ENCODE data around the gene IL20RB.

The IL20RB gene, protein sequence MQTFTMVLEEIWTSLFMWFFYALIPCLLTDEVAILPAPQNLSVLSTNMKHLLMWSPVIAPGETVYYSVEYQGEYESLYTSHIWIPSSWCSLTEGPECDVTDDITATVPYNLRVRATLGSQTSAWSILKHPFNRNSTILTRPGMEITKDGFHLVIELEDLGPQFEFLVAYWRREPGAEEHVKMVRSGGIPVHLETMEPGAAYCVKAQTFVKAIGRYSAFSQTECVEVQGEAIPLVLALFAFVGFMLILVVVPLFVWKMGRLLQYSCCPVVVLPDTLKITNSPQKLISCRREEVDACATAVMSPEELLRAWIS

DNA sequence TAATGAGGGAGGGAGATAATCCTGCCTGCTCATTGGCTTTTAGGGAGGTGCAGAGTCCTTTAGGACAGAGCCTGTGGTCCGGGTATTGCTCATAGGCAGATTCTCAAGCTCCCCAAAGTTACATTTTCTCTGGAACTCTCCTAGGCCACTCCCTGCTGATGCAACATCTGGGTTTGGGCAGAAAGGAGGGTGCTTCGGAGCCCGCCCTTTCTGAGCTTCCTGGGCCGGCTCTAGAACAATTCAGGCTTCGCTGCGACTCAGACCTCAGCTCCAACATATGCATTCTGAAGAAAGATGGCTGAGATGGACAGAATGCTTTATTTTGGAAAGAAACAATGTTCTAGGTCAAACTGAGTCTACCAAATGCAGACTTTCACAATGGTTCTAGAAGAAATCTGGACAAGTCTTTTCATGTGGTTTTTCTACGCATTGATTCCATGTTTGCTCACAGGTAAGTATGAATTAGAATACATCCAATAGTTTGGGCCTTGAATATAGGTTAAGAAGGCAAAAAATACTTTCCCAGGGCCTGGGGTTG lies at the start of gene IL20RB:
IL20RB (plus strand) TSS at position 233 of the 538 bp plus-strand sequence; CDS start at position 364, 131 bp downstream.
- in situ Hi-C loops (cut with MboI; ENCODE audit: low sequenced_read_pairs): no loop called here

DNA sequence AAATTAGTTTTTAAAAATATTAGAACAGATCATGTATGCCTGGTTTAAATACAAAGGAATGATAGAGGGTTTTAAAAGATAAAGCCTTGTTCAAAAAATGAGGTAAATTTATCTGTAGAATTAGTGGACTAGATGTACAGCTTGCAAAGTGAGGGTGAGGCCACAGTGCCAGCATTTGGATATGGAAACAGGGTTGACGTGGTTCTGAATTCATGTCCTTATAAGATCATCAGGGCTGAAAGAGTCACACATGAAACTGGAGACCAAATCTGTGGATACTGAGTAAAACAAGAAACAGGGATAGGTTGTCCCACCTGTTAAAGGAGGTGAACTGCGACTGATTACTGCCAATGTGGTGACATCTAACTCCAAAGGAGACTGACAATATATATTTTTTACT lies 49.5 kb upstream of the IL20RB start:
- in situ Hi-C loops (cut with MboI; ENCODE audit: low sequenced_read_pairs): no loop called here

DNA sequence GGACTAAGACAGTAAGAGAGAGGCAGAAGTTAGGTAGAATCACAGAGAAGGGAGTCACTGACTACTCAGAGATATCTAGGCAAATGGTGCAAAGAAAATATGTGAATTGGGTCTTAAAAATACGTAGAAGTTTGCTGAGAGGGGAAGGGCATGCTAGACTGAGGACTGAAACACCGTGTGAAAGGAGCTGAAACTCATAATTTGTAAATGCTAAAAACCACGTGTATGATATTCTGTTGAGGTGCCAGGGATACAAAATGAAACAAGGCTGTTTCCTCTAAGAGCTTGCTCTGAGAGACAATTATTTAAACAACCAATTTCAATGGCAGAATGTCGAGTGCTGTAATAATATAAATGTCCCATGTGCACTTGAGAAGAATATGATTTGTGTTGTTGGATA lies 48.6 kb upstream of the IL20RB start:
- in situ Hi-C loops (cut with MboI; ENCODE audit: low sequenced_read_pairs): no loop called here

DNA sequence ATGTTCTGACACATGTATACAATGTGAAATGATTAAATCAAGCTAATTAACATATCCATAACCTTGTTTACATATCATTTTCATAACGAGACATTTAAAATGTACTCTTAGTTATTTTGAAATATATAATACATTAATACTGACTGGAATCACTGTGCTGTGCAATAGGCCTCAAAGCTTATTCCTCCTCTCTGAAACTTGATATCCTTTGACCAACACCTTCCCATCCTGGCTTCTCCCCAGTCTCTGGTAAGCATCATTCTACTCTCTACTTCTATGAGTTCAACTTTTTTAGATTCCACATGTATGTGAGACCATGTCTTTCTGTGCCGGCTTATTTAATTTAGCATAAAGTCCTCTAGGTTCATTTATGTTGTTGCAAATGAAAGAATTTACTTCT lies 47.1 kb upstream of the IL20RB start:
- in situ Hi-C loops (cut with MboI; ENCODE audit: low sequenced_read_pairs): no loop called here

DNA sequence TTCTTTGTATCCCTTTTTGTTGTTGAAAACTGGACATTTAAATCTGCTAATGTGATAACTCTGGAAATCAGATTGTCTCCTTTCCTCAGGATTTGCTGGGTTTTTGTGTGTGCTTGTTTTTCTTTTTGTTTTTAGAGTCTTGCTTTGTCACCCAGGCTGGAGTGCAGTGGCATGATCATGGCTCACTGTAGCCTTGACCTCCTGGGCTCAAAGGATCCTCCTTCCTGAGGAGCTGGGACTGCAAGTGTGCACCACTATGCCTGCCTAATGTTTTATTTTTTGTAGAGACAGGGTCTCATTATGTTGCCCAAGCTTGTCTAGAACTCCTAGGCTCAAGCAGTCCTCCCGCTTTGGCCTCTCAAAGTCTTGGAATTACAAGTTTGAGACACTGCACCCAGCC lies 44.6 kb upstream of the IL20RB start:
- in situ Hi-C loops (cut with MboI; ENCODE audit: low sequenced_read_pairs): no loop called here

DNA sequence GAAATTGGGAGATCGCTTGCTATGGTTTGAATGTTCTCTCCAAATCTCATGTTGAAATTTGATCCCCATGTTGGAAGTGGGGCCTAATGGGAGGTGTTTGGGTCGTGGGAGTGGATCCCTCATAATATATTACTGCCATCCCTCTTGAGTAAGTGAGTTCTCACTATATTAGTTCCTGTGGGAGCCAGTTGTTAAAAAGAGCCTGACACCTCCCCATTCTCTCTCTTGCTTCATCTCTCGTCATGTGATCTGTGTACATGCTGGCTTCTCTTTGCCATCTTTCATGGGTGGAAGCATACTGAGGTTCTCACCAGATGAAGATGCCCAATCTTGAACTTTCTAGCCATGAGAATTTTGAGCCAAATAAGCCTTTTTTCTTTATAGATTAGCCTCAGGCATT lies 43.0 kb upstream of the IL20RB start:
- in situ Hi-C loops (cut with MboI; ENCODE audit: low sequenced_read_pairs): no loop called here

DNA sequence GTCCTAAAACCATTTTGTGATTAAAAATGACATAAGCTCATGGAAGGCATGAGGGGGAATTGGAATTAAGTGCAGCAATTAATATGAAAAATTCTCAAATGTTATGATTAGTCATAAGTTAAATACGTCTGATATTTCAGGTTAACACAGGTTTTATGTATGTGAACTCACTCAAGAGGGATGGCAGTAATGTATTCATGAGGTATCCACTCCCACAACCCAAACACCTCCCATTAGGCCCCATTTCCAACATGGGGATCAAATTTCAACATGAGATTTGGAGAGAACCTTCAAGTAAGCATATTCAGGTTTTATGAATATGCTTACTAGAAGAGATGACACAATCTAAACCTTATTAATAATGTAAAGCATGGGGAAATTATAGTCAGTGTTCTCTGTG lies 41.6 kb upstream of the IL20RB start:
- in situ Hi-C loops (cut with MboI; ENCODE audit: low sequenced_read_pairs): no loop called here

DNA sequence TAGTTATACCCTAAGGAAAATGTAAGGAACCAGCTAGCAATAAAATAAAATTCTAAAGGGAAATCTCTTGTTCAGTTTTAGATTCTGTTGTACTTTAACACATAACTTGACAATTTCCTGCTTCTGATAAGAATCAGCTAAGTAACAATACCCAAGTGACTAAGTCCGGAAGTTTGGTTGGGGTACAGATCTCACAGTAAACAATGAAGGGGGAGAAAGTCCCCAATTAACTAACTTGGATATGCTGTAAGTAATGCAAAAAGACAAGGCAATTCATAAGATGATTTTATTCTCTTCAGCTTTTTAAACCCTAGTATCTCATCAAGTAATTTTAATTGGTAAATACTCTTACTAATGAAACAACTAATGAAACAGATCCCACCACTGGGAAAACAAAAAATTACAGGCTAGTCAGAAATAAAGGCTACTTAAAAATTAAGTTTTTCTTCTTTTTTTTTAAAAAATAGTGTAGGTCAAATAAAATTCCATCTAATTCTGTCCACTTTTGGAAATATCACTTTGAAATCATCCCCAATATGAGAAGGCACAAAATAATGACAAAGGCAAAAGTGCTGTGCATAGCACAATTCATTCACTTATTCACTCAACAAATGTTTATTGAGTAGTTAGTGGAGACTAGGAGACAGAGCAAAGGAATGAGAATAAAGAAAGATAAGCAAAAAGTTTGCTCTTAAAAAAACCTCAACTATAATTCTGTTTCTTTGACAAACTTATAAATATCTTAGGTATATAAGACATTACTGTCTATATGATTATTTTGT lies 37.8 kb upstream of the IL20RB start:
- in situ Hi-C loops (cut with MboI; ENCODE audit: low sequenced_read_pairs): no loop called here

DNA sequence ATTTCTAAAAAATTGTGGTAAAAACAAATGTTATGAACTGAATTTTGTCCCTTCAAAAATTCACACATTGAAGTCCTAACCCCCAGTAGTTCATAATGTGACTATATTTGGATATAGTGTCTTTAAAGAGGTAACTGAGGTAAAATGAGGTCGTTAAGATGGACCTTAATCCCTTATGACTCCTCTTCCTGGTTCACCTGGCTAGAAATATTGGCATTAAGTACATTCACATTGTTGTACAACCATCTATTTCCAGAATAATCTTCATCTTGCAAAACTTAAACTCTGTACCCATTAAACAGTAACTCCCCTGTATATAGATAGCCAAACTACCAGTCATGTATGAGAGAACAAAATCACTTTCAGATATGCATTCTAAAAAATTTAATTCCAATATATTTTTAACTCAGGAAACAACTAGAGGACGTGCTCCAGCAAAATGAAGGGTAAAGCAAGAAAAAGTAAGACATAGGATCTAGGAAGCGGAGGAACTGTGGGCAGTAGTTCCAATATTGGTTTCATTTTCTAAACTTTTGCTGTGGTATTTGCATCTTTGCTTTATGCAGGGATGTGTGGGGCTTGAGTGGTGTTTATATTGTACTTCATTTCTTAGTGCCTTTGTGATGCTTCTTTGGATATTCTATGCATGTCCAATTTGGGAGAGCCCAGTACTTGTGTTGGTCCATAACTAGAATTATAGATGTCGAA lies 36.7 kb upstream of the IL20RB start:
- in situ Hi-C loops (cut with MboI; ENCODE audit: low sequenced_read_pairs): no loop called here

DNA sequence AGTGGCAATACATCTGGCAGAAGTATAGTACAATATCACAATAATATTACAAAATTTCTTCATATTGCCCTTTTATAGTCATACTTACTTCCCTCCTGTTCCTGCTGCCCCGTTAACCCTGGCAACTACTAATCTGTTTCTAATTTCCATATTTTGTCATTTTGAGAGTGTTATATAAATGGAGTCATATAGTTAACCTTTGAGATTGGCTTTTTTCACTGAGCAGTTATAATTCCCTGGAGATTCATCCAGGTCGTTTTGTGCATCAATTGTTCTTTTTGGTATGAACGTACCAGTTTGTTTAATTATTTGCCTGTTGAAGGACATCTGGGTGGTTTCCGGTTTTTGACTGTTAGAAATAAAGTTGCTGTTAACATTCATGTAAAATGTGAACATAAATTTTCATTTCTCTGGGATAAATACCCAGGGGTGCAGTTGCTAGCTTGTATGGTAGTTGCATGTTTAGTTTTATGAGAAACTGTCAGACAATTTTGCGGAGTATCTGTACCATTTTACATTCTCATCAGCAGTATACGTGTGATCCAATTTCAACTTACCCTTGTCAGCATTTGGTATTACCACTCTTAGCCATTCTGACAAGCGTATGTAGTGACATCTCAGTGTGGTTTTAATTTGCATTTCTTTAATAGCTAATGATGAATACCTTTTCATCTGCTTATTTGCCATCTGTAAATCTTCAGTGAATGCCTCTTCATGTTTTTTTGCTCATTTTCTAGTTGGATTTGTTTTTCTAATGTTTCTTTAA lies 32.2 kb upstream of the IL20RB start:
- in situ Hi-C loops (cut with MboI; ENCODE audit: low sequenced_read_pairs): no loop called here

DNA sequence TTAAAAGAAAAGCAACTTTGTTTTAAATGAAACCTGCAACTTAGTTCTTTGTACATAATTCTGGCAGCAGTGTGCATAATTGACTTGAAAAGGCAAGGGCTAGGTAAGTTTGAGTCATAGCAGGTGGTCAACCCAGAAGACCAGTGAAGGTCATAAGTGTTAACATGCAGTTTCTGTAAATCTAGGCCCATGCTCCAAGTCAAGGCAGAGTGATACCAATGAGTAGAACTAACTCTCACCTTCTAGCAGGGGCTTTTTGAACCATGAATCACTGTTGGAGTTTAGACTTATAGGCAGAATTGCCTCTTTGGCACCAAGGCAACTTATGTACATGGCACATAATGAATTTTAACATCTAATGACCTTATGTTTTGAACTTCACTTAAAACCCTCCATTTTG lies 29.5 kb upstream of the IL20RB start:
- in situ Hi-C loops (cut with MboI; ENCODE audit: low sequenced_read_pairs): no loop called here

DNA sequence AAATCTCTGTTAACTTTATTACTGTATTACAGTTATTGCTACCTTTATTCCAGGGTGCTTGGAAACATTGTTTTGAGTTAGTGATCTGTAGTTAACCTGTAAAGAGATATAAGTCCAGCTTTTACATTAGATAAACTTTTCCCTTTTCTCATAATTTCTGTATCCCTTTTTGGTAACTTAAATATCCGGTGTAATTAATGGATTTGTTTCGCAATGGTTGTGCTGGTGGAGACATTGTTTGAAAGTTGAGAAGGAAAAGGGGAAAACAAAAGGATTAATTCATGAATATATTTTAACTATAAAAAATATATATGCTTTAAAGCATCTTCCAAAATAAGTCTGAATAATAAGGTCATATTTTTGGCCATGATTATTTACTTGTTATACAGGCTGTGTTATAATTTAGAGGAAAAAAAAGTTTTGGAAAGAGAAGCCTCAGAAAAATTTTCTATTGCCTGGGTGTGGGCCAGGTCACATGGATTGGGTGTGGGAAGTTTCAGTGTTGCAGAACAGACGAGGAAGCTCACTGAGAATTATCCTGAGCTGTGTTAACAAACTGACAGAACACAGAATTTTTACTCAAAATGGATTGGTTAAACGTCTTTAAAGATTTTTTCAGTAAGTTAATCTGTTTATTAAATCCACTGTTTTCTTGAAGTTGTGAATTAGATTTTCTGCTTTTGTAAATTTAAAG lies 27.7 kb upstream of the IL20RB start:
- in situ Hi-C loops (cut with MboI; ENCODE audit: low sequenced_read_pairs): no loop called here

DNA sequence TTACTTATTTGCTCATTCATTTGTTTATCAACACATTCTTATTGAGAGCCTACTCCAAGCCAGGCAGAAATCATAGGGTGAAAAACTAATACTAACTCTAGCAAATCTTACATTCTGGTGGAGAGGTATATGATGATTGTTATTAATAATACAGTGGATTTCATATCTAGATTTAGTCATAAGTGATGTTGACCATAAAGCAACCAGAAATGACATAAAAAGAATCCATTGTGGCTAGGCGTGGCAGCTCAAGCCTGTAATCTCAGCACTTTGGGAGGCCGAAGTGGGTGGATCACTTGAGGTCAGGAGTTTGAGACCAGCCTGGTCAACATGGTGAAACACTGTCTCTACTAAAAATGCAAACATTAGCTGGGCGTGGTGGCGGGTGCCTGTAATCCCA lies 26.2 kb upstream of the IL20RB start:
- in situ Hi-C loops (cut with MboI; ENCODE audit: low sequenced_read_pairs): no loop called here

DNA sequence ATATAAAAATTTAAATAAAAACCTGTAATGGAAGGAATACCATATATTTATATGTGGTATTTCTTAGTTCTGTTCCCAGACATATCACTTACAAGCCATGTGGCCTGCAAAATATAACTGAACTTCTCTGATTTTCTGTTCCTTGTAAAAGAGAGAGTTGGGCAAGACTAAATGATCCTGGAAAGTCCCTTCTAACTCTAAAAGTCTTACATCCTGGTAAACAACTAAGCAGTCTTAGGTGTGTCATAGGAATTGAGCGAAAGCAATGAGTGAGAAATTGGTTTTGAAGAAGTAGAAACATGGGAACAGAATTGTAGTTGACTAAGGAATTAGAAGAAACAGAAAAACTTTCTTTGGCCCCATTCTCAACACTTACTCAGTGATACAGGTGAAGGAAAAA lies 25.3 kb upstream of the IL20RB start:
- in situ Hi-C loops (cut with MboI; ENCODE audit: low sequenced_read_pairs): no loop called here

DNA sequence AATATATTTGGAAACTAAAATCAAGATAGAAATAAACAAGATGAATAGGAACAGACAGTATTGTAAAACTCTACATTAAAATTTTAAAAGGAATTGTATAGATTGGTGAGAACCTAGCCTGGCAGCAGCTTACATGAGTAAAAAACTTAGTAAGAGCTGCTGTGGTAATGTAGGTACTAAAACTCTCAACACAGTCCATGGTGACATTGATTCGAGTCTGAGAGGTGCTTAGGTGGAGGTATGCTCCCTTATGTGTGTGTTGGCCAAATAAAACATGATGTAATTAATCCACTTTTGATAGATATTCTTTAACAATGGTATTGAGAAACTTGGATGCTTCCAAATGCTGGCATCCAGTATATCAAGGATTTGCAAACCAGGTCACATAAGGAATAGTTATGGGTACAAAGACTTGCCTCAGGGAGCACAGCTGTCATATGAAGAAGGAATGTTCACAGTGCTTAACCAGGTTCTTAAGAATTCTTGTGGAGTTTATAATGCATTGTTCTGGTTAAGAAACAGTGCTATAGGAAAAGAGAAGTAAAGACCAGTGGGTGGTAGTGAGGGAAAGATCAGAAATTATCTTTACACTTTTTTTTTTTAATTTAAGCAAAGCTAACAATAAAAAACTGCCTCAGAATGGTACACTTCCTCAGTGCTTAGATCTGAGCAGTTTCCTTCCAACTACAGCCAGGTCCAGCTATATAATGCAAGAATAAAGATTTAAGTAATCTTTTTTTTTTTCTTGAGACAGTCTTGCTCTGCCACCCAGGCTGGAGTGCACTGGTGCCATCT lies 24.6 kb upstream of the IL20RB start:
- in situ Hi-C loops (cut with MboI; ENCODE audit: low sequenced_read_pairs): no loop called here

DNA sequence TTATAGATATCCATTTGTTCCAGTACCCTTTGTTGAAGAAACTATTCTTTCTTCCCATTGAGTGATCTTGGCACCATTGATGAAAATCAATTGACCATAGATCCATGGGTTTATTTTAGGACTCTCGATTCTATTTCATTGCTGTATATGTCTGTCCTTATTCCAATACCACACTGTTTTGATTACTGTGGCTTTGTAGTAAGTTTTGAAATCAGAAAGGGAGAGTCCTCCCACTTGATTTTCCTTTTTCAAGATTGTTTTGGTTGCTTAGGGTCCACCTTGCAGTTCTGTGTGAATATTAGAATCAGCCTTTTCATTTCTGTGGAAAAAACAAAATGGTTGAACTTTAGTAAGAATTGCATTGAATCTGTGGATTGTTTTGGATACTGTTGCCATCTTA lies 20.6 kb upstream of the IL20RB start:
- in situ Hi-C loops (cut with MboI; ENCODE audit: low sequenced_read_pairs): no loop called here

DNA sequence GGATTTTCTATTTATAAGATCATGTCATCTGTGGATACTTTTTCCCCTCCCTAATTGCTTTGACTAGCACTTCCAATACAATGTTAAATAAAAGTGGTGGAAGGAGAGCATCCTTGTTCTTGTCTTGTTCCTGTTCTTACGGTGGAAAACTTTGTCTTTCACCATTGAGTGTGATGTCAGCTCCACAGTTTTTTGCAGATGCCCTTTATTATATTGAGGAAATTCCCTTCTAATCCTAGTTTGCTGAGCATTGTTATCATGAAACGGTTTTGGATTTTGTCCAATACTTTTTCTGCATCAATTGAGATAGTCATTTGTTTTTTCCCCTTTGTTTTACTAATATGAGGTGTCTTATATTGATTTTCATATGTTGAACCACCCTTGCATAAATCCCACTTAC lies 19.9 kb upstream of the IL20RB start:
- in situ Hi-C loops (cut with MboI; ENCODE audit: low sequenced_read_pairs): no loop called here

DNA sequence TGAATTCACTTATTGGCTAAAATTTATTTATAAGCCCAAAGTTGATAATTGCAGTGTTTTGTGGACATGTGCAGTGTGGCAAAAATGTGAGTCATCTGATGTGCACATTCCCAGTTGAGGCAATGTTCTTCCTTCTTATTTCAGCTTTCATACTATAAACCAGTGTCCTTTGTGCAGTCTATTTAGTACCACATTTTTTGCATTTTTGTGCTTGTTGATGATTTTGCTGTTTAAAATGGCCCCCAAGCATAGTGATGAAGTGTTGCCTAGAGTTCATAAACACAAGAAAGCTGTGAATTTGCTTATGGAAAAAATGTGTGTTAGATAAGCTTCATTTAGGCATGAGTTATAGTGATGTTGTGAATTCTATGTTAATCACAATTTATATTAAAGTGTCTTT lies 19.4 kb upstream of the IL20RB start:
- in situ Hi-C loops (cut with MboI; ENCODE audit: low sequenced_read_pairs): no loop called here

DNA sequence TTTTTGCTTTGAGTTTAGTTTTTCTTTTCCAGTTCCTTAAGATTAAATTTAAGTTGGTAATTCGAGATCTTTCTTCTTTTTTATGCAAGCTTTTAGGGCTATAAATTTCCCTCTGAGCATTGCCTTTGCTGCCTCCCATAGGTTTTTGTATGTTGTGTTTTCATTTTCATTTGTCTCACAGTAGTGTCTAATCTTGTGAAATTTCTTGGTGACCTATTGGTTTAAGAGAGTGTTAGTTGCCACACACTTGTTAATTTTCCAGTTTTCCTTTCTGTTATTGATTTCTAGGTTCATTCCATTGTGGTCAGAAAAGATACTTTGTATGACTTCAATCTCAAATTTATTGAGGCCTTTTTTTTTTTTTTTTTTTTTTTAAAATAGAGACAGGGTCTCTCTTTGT lies 18.3 kb upstream of the IL20RB start:
- in situ Hi-C loops (cut with MboI; ENCODE audit: low sequenced_read_pairs): no loop called here

DNA sequence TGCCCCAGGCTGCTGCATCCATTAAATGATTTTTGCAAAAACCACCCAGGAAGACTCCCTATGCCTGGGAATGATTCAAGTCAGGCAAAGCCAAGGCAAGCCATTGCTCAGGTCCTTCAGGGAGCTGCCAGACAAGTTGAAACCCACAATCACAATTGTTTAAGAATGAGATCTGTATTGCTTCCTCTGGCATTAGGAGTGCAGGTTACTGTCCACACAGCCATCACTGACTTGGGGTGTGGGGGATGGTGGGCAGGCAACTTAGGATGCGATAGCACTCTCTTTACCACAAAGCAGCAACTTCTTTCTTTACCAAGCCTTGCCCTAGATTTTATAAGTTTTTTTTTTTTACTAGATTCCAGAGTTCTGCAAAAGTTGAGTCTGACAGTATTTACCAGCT lies 15.0 kb upstream of the IL20RB start:
- in situ Hi-C loops (cut with MboI; ENCODE audit: low sequenced_read_pairs): no loop called here

Measured in HL-60/S4 (cell line).